Common myeloid progenitor, CD34-positive (primary cell): Measurements from ENCODE around the gene KRT8.

Experiments
- CTCF ChIA-PET: fragments of 350-600 bp; sonication (Branson Sonifier 250); formaldehyde crosslinking; loops from one replicate; lab custom pipeline; 2021; ENCODE audit warnings: antibody characterized with exemption; lab: Charles Lee
- POLR2A ChIA-PET: fragments of 350-600 bp; sonication (Branson Sonifier 250); formaldehyde crosslinking; loops from one replicate; lab custom pipeline; 2021; ENCODE audit warnings: antibody characterized with exemption; lab: Charles Lee
- DNase-seq, 3 donors: peaks; one replicate each; pipeline versions ENCODE4 v3.0.0 to v3.0.0-alpha.2; 2013
- H3K27ac ChIP-seq, 2 experiments: 1 replicate in 1 of 2; 2 replicates in 1 of 2; pipeline ENCODE4 v1.7.0; 2013; ENCODE audit warnings: inconsistent platforms in 2 of 2, low read length in 2 of 2, mild to moderate bottlenecking in 2 of 2, low read depth in 1 of 2, moderate library complexity in 1 of 2; ENCODE audit not compliant: severe bottlenecking in 2 of 2, insufficient read depth in 1 of 2, poor library complexity in 1 of 2
- H3K27me3 ChIP-seq, 5 experiments: replicated peaks in 2 of 5; 1 replicate in 3 of 5; 2 replicates in 2 of 5; pipeline versions ENCODE4 v1.6.1 to v1.7.0; 2013; ENCODE audit warnings: low read length in 4 of 5, mild to moderate bottlenecking in 2 of 5, moderate library complexity in 2 of 5, inconsistent platforms in 1 of 5; ENCODE audit not compliant: insufficient read depth in 5 of 5, control insufficient read depth in 4 of 5
- H3K36me3 ChIP-seq, 4 experiments: 1 replicate in 2 of 4; 2 replicates in 2 of 4; pipeline versions ENCODE4 v1.6.1 to v1.7.0; 2013; ENCODE audit warnings: low read length in 3 of 4, control low read depth in 1 of 4, mild to moderate bottlenecking in 1 of 4; ENCODE audit not compliant: control insufficient read depth in 4 of 4, insufficient read depth in 4 of 4
- H3K4me1 ChIP-seq, 4 experiments: 1 replicate in 3 of 4; 2 replicates in 1 of 4; pipeline versions ENCODE4 v1.6.1 to v1.7.1; 2013; ENCODE audit warnings: low read length in 3 of 4, mild to moderate bottlenecking in 3 of 4, control low read depth in 1 of 4, inconsistent platforms in 1 of 4, moderate library complexity in 1 of 4; ENCODE audit not compliant: control insufficient read depth in 4 of 4, insufficient read depth in 4 of 4; ENCODE audit errors: control extremely low read depth in 1 of 4
- H3K4me3 ChIP-seq, 7 experiments: 1 replicate in 4 of 7; 2 replicates in 3 of 7; pipeline versions ENCODE4 v1.5.1 to v1.7.0; 2013; ENCODE audit warnings: mild to moderate bottlenecking in 7 of 7, low read length in 6 of 7, moderate library complexity in 6 of 7, inconsistent platforms in 2 of 7, low read depth in 2 of 7, control low read depth in 1 of 7; ENCODE audit not compliant: insufficient read depth in 4 of 7, control insufficient read depth in 1 of 7; ENCODE audit errors: extremely low read depth in 1 of 7
- H3K9me3 ChIP-seq, 5 experiments: 1 replicate in 4 of 5; 2 replicates in 1 of 5; pipeline versions ENCODE4 v1.6.1 to v1.7.1; 2013; ENCODE audit warnings: low read length in 4 of 5, mild to moderate bottlenecking in 2 of 5, inconsistent platforms in 1 of 5, low read depth in 1 of 5, moderate library complexity in 1 of 5; ENCODE audit not compliant: control insufficient read depth in 4 of 5, insufficient read depth in 2 of 5; ENCODE audit errors: control extremely low read depth in 1 of 5
- WGBS: methylation state at CpG from one replicate; pipeline ENCODE4 v1.1.5; 2013; ENCODE audit not compliant: insufficient coverage; 5-methylcytosine and 5-hydroxymethylcytosine counted together

KRT8 gene

GRCh38 chr12:52910248-52910883 is 5.5 kb upstream of the KRT8 start:
- Histone ChIP-seq H3K27me3 (no peaks in the 10 kb centered on the region), H3K36me3 (no peaks in the 10 kb centered on the region), H3K4me3 (peak overlapping the region in 1 of 7 experiments; percentile 5), H3K4me1 (peaks cover 7 to 48% (median 44%) of the 10 kb centered on the region in 4 experiments), H3K27ac (no peak overlapping the region), H3K9me3 (no peaks in the 10 kb centered on the region)
- WGBS, result 53% methylated on average over 10 of the region's 10 CpGs
- ChIA-PET POLR2A (no interaction called here), CTCF (interaction anchor here (0.8 to 4.0 kb wide), 7 partner anchors 9 to 71 kb away, joined by 3 to 20 read pairs (median 9); no protein-coding TSS in a partner anchor)
- DNase-seq, result no peak

GRCh38 chr12:52909796-52910195 is 4.9 kb upstream of the KRT8 start:
- H3K27ac ChIP-seq, result no peak overlapping the region
- 95% methylated on average over 3 of the region's 3 CpGs for WGBS
- ChIA-PET CTCF (interaction anchor here (0.8 to 4.0 kb wide), 11 partner anchors 9 to 326 kb away, joined by 3 to 20 read pairs (median 4); no protein-coding TSS in a partner anchor), POLR2A (no interaction called here)
- H3K4me1 ChIP-seq, result peaks cover 7 to 48% (median 44%) of the 10 kb centered on the region in 4 experiments
- no peaks in the 10 kb centered on the region for H3K36me3 ChIP-seq
- no peaks in the 10 kb centered on the region for H3K9me3 ChIP-seq
- DNase-seq, result no peak
- no peaks in the 10 kb centered on the region for H3K27me3 ChIP-seq
- H3K4me3 ChIP-seq, result no peak overlapping the region

DNA sequence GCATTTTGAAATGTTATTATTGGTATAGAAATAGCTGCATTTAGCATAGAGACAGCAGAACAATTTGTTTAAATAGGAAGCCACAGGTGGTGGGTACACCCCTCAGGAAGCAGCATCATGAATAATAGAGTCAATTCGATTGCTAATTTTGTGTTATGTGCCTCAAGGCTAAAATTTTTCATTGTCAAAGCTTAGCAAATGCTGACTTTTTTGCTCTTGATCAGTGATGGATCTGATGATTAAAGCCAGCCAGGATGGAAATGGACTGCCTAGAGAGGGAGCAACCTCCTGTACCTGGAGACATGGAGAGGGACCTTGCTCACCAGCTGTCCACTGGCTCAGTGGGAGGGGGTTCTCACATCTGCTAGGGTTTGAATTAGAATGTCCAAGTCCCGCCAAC is 4.5 kb upstream of the KRT8 start:
- POLR2A ChIA-PET, result no interaction called here
- Histone ChIP-seq H3K9me3 (no peaks in the 10 kb centered on the region), H3K27ac (no peak overlapping the region), H3K4me1 (peaks cover 7 to 50% (median 46%) of the 10 kb centered on the region in 4 experiments), H3K36me3 (no peaks in the 10 kb centered on the region), H3K27me3 (no peaks in the 10 kb centered on the region), H3K4me3 (no peak overlapping the region)
- CTCF ChIA-PET, result interaction anchor here (0.8 to 4.0 kb wide), 11 partner anchors 9 to 326 kb away, joined by 3 to 20 read pairs (median 4); no protein-coding TSS in a partner anchor
- DNase-seq, result no peak
- WGBS, result 0% methylated on average over 1 of the region's 2 CpGs

DNA sequence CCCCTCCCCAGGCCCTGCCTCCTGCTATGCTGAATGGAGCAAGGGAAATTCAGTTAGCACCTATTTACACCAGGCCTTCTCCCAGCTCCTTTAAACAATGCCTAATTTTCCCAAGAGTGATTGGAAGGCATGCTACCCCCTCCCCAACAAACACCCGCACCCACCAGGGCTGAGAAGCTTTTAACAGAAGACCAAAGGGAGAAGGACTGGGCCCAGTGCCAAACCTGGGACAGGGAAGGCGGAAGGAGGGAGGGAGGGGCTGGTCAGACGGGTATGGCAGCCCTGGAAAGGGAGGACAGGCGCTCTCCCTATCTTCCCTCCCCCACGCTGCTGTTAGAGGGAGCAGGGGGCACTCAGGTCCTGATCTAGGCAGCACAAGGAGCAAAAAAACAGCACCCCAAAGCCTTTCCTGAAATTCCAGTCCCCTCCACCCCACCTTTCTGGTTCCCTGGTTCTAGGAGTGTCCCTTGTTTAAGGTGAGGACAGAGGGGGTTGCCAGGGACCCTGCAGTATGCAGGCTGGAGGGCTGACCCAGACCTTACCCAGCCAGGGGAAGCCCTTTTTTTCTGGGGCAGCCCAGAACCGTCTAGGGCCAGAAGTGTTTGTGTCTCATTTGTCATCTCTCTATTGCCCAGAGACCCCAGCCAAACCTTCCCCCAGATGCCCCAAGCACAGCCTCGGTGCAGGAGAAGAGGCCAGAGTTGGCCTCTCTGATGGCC is 2.4 kb upstream of the KRT8 start:
- CTCF ChIA-PET, result interaction anchor here (1.1 to 4.0 kb wide), 4 partner anchors 9 to 74 kb away, joined by 3 to 14 read pairs (median 8); no protein-coding TSS in a partner anchor
- no peak for DNase-seq
- POLR2A ChIA-PET, result no interaction called here

DNA sequence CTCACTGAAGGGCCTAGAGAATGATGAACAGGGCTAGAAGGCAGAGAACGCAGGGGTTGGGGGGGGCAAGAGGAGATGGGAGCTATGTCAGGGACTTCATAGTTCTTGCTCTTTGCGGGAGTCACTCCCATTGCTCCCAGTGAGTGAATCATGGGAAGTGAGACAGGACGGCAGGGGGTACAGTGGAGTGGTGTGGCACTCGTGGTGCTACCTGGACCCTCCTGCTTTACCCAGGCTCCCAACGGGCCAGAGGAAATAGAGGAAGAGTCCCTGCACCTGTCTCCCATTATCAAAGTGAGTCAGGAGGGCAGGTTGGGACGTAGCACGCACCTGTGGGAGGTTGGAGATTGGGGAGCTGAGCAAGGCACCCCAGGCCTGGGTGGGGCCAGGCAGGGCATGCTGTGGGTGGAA is 1.3 kb upstream of the KRT8 start:
- Histone ChIP-seq H3K27me3 (no peaks in the 10 kb centered on the region), H3K9me3 (no peaks in the 10 kb centered on the region), H3K27ac (no peak overlapping the region), H3K4me1 (peaks cover 7 to 62% (median 55%) of the 10 kb centered on the region in 4 experiments), H3K36me3 (no peaks in the 10 kb centered on the region), H3K4me3 (no peak overlapping the region)
- 75% methylated on average over 4 of the region's 7 CpGs for WGBS
- POLR2A ChIA-PET, result no interaction called here
- CTCF ChIA-PET, result interaction anchor here (1.5 to 2.2 kb wide), 2 partner anchors 13 to 22 kb away, joined by 5 to 12 read pairs; no protein-coding TSS in a partner anchor
- DNase-seq, result no peak

More for the DNA sequence above, 2.4 kb upstream of the KRT8 start:
- peaks cover 7 to 64% (median 55%) of the 10 kb centered on the region in 4 experiments for H3K4me1 ChIP-seq
- peak overlapping the region in 1 of 7 experiments; percentile 10 for H3K4me3 ChIP-seq
- H3K36me3 ChIP-seq, result no peaks in the 10 kb centered on the region
- 10% methylated on average over 2 of the region's 7 CpGs for WGBS
- peak overlapping the region in 1 of 2 experiments; percentile 74 for H3K27ac ChIP-seq
- H3K27me3 ChIP-seq, result no peaks in the 10 kb centered on the region
- H3K9me3 ChIP-seq, result no peaks in the 10 kb centered on the region

DNA sequence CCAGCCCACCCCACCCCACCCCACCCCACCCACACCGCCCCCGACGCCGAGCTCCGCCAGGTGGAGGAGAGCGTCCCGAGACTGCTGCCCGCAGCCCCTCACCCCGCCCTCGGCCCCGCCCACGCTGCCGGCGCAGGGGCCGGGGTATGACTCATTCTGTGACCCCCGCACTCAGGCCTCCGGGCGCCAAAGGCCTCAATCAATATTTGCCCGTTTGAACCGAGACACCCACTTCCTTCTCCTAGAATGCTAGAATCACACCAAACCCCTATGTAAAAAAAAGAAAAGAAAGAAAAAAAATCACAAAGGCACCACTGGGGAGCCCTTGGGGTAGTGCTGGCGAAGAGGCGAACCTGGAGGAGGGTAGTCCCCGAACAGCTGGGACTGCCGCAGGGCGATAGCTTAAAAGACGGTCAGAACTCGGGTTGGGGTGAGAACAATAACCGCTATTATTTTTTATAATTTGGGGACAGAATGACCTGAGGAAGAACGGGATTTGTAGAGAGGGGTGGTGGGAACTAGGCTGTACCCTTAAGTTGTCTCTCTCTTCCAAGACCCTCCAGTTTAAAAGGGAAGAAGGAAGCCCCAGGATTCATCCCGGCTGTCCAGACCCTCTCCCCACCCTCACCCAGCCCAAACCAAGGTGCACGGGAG is 894 bp downstream of the KRT8 start:
- H3K36me3 ChIP-seq, result no peaks in the 10 kb centered on the region
- ChIA-PET CTCF (interaction anchor here (1.2 to 2.6 kb wide), 4 partner anchors 12 to 77 kb away, joined by 3 to 20 read pairs (median 6); no protein-coding TSS in a partner anchor), POLR2A (no interaction called here)
- H3K4me3 ChIP-seq, result peak overlapping the region in 2 of 7 experiments; percentile 69 to 77
- peak overlapping the region in 1 of 2 experiments; percentile 79 for H3K27ac ChIP-seq
- 32% methylated on average over 20 of the region's 31 CpGs for WGBS
- DNase-seq, result peak; percentile 66 to 87 (median 71)
- H3K4me1 ChIP-seq, result peaks cover 7 to 43% (median 39%) of the 10 kb centered on the region in 4 experiments
- H3K27me3 ChIP-seq, result no peaks in the 10 kb centered on the region
- H3K9me3 ChIP-seq, result no peaks in the 10 kb centered on the region
